GM19025 (cell line): Measurements from ENCODE around the gene TCEANC2.

Experiments used
- ATAC-seq: cut with Tn5 transposase; IDR thresholded peaks from one replicate; pipeline ENCODE4 v1.9.1; 2021; ENCODE audit warnings: mild to moderate bottlenecking, low read depth, moderate library complexity; ENCODE audit not compliant: unreplicated experiment

TCEANC2 gene

DNA sequence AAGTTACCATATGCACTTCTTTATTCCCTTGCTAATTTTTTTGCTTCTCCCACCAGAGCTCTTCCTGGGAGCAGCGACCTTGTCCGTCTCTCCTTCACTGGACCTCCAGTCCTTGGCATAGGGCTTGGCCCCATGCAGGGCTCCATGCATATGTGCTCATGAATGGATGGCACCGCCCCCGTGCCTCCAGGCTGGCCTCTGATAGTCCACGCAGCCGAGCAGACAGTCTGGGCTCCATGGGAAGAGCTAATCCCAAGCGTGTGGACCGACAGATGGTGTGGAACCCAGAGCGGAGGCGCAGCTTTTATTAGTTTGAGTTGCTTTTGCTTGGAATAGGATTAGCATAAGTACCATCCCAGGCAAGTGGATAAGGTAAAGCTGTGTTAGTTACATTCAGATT lies 57.6 kb downstream of the TCEANC2 start:
- ATAC-seq, result no peak

DNA sequence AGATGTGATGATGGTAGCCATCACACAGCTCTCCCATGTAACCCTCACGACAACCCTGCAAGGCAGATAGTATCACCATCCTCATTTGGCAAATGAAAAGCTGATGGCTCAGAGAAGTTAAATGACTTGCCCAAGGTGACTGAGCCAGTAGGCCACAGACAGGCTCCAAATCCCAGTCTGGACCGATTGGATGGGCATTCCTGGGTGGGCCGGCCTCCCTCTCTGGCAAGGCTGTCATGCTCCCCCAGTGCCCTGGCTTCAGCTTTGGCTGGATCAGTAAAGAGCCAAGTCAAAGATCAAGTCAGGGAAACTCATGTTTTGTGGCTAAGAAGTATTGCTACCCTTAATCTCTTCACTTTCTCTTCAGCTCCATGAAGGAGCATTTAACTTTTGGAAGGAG lies 58.2 kb downstream of the TCEANC2 start:
- ATAC-seq, result no peak

DNA sequence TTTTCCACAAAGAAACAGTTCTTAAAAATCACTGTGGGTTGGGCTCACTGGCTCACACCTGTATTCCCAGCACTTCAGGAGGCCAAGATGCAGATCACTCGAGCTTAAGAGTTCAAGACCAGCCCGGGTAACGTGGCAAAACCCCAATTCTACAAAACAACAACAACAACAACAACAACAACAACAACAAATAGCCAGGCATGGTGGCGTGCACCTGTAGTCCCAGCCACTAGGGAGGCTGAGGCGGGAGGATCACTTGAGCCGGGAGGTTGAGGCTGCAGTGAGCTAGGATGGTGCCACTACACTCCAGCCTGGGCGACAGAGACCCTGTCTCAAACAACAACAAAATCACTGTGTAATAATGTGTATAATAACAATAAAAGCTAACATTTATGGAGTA lies 58.6 kb downstream of the TCEANC2 start:
- no peak for ATAC-seq

DNA sequence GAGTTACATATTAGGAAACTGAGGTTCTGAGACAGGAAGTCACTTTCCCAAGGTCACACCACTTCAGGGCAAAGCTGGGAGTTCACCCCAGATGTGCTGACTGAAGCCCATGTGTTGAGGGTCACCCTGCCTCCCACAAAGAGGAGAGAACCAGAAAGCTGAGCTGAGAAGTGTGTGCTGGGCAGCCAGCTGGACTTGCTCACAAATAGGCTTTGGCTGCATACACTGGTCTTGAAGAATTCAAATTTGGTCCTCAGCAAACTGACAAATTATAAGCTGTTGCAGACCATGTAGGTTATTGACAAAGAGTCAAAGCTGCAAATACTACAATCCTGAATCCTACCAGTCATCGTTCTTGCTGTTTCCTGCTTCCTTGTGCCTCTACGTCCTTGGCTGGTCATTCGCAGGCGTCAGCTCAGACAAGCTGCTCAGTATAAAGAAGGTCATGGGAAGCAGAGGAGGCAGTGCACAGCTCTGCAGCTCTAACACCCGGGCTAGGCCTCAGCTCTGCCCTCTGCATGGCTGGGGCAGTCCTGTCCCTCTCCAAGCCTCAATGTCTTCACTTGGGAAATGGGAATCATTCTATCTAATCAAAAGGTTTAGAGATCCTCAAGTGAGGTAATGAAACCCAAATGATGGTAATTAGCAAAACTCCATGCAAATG lies 59.4 kb downstream of the TCEANC2 start:
- no peak for ATAC-seq

DNA sequence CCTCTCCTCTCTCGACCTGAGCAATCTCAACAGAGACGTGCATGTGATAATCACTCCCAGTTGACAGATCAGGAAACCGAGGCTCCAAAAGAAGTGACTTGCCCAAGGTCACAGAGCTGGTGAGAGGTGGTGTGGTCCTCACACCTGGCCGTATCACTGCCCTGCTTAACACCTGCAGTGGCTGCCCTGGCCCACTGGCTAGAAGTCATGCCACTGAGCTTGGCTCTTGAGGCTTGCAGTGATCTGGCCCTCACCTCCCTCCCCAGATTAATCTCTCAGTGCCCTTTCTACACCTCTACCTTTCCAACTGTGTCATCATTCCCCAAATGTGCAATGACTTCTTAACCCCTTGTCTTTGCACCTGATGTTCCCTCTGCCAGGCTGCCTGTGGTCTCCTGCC lies 60.6 kb downstream of the TCEANC2 start:
- ATAC-seq, result no peak

DNA sequence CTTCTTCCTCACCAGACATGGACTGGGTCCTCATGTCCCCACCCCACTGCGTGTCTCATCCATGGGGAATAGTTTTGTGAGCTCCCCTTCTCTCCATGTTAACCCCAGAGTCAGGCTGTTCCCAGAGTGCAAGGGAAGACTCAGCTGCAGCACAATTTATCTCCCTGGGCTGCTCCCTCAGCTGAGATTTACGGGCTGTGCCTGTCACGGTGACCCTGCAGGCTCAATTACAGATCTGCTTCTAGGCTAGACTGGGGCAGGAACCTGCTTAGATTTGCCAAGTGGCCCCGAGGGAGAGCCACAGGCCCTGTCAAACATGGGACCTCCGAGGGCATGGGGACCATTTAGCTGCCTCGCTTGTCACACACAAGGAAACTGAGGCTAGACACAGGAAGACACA lies 61.5 kb downstream of the TCEANC2 start:
- no peak for ATAC-seq

DNA sequence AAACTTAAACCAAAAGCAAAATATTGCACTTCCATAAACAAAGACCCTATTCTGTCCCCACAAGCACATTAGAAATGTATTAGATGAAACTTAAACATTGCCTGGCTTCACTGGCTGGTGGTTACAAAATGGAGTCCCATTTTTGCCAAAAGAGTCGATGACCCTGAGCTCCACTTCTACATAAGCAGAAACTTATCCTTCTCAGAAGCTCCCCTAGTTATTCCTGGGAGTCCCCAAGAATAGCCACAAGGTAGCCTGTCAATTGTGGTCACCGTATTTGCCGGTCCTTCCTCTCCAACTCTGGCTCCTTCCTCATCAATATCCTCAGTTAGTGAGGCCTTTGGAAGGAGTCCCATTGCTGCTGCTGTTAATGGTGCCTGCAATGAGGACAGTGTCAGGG lies 62.1 kb downstream of the TCEANC2 start:
- ATAC-seq, result no peak

DNA sequence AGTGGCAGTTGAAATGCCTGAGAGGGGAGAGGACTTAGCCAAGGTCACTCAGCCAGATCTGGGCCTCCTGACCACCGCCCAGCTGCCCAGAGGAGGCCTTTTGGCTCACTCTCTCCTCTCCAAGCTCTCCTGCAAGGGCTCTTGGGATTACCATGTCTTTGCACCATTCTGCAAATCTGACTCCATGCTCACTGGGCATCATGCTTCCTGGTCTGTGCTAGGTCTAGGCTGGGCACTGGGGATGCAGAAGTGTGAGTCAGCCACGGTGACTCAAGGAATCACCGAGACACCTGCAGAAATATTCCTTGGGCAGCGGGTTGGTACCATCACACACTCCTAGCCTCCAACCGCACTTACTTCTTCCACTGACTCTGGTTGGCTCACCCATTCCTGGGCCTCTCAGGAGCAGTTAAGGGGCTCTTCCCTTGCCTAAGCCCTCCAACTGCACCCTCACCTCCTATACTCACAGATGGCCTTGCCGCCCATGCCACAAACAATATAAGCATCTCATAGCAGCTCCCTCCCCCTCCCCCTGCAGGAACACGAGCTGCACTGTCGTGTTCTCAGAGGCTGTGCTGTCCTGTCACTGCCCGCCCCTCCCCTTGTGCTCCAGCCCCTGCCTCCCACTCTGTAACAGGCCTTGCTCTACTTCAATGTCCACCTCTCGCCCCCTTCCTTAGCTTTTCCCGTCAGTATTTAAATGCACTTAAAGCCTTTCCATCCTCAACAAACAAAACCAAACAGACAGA lies 64.6 kb downstream of the TCEANC2 start:
- no peak for ATAC-seq

DNA sequence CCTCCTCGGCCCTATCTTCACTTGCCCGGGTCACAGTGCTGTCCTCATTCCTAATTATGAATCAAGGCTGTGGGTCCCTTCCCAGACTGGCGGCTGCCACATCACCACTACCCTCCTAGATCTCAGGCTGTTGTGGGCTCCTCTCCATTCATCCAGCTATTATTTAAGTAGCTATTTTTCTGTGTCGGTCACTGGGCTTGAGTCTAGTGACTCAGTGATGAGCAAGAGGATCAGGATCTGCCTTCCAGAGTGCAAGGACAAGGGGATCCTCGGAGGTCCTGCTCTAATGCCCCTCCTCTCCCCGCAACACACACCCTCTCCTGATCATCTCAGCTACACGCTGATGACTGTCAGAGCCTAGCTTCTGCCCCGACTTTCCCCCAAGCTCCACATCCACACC lies 65.3 kb downstream of the TCEANC2 start:
- no peak for ATAC-seq

DNA sequence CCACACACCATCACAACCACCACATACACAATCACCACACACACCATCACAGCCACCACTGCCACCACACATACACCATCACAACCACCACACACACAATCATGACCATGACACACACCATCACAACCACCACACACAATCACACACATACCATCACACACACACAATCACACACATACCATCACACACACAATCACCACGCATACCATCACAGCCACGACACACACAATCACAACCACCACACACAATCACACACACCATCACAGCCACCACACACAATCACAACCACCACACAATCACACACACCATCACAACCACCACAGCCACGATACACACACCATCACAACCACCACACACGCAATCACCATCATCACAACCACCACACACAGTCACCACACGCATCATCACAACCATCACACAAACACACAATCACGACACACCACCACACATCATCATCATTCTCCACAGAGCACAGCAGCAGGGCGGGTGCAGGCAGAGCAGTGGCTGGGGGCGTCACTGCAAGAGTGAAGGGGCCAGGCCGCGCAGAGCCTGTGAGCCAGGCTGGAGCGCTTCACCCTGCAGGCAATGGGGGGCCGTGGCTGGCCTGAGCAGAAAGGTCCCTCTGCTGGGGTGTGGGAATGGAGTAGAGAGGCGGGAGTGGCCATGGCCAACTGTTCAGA lies 66.8 kb downstream of the TCEANC2 start:
- ATAC-seq, result no peak

DNA sequence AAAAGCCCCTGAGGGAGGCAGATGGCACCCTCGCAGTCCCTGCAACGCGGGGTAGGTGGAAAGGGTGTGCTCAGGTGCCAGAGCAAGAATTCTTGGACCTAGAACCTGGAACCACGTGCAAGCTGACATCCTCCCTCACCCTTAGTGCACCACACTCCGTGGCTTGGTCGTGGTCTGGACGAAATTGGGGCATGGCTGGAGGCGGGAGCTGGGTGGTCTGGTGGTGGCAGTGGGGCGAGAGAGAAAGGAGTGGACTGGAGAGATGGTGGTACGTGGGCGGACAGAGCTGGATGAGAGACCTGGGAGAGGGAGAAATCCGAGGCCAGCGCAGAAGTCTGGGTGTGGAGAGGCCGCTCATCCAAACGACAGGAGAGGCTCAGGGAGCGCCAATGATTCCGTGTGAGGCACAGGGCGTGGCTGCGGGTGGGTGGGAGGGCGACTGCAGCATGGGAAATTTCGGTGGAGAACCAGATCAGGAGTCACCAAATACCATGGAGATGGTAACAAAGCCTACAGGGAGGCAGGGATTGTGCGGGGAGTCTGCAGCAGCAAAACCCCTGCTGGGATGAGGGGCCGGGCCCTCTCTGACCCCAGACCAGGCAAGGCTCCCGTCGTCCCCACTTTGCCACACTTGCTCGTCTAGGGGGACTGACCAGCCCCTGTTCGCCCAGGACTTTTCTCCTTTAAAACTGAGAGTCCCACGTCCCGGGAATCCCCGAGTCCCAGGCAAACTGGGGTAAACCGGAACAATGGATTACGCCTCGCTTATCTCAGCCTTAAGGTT lies 67.5 kb downstream of the TCEANC2 start:
- ATAC-seq, result no peak

DNA sequence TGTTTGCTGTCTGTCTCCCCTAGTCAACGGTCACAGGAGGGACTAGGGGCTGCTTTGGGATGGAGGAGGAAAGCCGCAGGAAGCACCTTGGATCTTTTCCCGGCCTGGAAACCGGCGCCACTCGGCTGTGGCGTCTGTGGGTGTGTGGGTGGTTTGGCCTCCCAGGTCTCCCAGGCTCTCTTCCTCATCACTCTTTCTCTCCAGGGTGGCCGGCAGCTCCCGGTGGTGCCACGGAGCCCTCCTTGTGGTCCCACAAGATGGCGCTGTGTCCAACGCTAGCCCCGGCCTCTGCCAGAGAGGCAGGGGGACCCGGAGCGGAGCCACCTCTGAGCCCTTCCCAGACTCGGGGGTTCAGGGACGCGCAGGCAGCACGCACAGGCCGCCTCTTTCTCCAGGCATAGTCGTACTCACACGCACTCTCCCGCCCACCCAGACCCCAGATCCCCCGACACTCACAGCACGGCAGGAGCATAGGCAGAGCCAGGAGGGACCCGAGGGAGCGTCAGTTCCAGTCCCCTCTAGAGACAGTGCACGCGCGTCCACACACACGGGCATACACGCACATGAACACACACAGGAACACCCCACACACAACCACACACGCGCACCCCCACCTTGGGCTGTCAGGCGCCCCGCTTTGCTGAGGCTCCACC lies 68.2 kb downstream of the TCEANC2 start:
- ATAC-seq, result no peak

DNA sequence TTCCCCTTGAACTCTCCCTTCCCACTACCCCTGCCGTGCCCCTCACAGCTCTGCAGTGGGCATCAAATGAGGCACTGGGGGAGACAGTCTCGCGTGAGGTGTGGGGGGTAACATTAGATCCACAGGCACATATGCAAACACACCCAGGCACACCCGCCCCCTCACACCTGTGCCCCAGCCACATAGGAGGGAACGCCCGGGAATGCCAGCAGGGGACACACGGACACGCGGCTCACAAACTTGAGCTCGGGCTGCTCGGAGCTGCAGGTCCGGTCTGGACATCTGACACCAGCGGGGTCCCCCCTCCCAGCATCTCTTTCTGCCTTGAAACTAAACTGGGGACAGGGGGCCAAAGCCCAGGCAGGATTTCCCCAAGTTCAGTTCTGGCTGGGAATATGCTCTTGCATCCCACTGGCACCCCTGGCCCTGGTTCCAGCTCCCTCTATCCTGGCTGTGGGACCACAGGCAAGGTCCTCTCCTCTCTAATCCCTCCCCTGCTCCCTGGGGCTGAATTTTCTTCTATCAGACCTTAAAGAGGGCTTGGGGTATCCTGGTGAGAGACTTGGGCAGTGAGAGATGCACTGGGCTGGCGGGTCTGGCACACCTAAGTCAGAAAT lies 68.8 kb downstream of the TCEANC2 start:
- no peak for ATAC-seq

DNA sequence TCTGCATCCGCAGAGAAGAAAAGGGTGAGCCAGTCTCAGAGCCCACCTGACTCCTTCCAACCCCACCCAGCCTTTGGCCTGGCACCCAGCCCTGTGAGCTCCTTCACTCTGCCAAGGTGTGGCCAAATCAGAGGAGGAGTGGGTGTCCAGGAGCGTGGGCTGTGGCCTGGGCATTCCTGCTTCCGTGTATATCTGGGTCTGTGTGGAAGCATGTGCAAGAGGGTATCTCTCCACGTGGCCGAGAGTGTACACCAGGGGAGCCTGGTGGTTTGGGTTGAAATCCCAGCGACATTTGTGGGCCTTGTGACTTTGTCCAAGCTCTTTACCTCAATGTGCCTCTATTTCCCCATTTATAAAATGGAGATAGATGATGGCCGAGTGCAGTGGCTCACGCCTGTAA lies 69.6 kb downstream of the TCEANC2 start:
- no peak for ATAC-seq

DNA sequence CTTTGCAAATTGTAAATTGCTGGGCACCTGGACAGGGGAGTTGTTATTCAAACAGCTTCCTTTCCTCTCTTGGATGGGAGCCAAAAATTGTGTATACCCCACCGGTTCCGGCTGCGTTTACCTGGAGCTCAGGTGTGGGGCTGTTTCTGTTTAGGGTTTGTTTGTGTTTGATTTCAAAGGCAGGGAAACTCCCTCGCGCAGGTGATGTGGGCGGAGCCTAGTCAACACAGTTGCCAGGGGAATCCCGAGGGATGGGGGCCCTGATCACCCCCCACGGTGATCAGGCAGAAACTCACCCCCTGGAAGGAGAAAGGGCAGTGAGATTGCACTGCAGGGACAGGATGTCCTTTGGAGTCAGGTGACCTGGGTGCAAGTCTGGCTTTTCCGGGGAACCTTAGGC lies 71.1 kb downstream of the TCEANC2 start:
- ATAC-seq, result no peak

DNA sequence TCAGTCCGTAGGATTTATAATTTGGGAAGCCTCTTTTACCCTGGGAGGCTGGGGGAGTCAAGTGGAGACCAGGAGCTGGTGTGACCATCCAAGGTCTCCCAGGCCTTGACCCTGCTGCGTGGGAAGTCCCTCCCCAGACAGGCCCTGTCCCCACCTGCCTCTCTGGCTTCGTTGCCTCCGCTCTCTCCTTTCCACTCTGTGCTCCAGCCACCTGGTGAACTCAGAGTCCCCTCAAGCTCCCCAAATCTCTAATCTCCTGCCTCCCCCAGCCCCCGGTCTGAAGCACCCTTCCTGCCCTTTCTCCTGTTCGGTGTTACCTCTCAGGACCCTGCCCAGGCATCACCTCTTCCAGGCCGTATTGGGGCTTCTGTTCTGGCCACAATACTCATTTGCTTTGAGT lies 71.5 kb downstream of the TCEANC2 start:
- ATAC-seq, result no peak

DNA sequence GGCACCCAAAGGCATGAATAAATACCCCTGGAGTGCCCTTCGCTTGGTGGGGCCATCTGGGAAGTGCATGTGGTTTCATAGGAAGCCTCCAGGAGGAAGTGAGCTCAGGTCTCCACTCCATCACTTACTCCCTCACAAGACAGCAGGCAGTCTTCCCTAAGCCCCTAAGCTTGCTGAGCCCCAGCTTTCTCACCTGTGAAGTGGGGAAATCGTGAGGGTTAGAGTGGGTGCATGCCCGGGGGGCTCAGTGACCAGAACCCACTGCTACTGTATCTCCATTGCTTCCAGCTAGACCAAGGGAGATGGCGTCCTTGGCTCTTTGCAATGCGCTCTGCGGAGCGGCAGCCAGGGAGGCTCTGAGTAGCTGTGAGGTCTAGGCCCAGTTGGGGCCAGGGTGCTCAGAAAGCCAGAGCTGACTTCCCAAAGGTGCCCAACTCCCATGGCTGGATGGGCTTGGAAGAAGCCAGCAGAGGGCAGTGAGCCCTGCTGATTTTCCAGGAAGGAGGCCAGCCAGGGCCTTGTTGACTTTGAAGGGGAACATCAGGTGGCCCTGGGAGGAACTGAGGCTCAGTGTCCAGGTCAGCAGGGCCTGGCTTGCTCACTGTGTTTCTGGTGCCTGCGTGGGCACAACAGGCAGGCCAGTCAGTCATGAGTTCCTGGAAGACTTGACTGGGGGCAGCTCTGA lies 72.1 kb downstream of the TCEANC2 start:
- no peak for ATAC-seq

DNA sequence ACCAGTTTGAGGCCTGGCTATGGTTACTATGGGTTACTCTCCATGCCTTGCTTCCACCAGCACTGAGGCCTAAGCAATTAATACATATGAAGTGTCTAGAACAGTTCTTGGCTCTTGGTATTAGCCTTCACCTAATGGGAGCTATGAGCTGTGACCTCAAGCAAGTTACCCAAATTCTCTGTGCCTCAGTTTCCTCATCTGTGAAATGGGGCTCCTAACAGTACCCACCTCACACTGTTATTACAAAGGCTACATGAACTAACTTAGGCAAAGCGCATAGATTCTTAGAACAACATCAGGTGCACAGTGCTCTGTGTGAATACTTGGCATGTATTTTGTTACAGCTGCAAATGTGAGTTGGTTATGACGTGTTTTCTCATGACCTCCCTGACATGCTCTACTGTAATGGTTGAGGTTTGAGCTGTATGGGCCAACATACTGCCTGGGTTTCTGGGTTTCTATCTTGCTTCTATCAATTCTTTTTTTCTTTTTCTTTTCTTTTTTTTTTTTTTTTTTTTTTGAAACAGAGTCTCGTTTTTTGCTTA lies 72.9 kb downstream of the TCEANC2 start:
- no peak for ATAC-seq

DNA sequence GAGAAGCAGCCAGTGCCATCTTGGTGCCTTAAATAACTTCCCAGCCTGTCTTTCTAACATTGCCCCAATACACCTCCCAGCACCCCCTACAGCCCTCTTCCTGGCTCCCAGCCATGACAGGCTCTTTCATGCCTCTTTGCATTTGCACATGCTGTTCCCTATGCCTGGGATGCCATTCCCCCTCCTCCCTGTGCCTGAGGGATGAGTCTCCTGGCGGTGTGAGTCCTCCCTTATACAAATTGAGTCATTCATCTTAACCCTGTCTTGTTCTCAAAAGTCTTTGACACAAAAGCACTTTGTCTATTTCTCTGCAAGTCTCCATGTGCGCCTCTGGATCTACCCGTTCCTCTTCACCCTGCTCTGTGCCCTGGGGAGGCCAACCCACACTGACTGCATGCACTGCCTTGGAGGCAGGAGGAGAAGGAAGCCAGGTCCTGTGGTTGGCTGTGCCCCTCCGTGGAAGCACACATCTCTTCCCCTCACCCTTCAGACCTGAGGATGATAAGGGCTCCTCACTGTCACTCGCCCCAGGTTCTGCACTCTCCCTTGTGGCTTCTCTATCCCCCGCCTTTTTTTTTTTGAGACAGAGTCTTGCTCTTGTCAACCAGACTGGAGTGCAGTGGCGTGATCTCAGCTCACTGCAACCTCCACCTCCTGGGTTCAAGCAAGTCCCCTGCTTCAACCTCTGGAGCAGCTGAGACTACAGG lies 74.3 kb downstream of the TCEANC2 start:
- ATAC-seq, result no peak
